ENCODE measurements around the gene ADH1B. TPM values are rescaled to one million over a fixed set of nuclear protein-coding genes. Genes with fewer than 3 reads are reported as not detected.

The ADH1B gene
- total RNA-seq, 1 donor from 2014 or later, result 91.9 TPM

GRCh38 chr4:99336553-99336952 lies 15.4 kb upstream of the ADH1B start:
- no peak for TF ChIP-seq CTCF (IDR thresholded peaks at IDR 0.05; ENCODE audit: borderline replicate concordance)
- no peak overlapping the region for H3K4me3 ChIP-seq
- no peak for DNase-seq
- H3K36me3 ChIP-seq, result no peaks in the 10 kb centered on the region
- H3K27ac ChIP-seq (replicated peaks), result no peak overlapping the region
- no peaks in the 10 kb centered on the region for H3K4me1 ChIP-seq
- intact Hi-C loops (cut with micrococcal nuclease), result no loop called here
- H3K27me3 ChIP-seq (ENCODE audit: low read depth), result no peaks in the 10 kb centered on the region
- H3K9me3 ChIP-seq (replicated peaks), result no peaks in the 10 kb centered on the region

GRCh38 chr4:99334880-99335279 lies 13.7 kb upstream of the ADH1B start:
- H3K4me1 ChIP-seq, result no peaks in the 10 kb centered on the region
- no peaks in the 10 kb centered on the region for H3K9me3 ChIP-seq (replicated peaks)
- no peaks in the 10 kb centered on the region for H3K27me3 ChIP-seq (ENCODE audit: low read depth)
- intact Hi-C loops (cut with micrococcal nuclease), result no loop called here
- H3K4me3 ChIP-seq, result no peak overlapping the region
- H3K27ac ChIP-seq (replicated peaks), result no peak overlapping the region
- DNase-seq, result no peak
- TF ChIP-seq CTCF (IDR thresholded peaks at IDR 0.05; ENCODE audit: borderline replicate concordance), result no peak
- H3K36me3 ChIP-seq, result no peaks in the 10 kb centered on the region

- peaks cover 15% of the 10 kb centered on the region for H3K9me3 ChIP-seq (replicated peaks)
- no peak overlapping the region for H3K27ac ChIP-seq (replicated peaks)
- DNase-seq, result no peak
- no peaks in the 10 kb centered on the region for H3K36me3 ChIP-seq
- peaks cover 1% of the 10 kb centered on the region for H3K4me1 ChIP-seq
- no peaks in the 10 kb centered on the region for H3K27me3 ChIP-seq (ENCODE audit: low read depth)
- intact Hi-C loops (cut with micrococcal nuclease), result no loop called here
- H3K4me3 ChIP-seq, result no peak overlapping the region
- no peak for TF ChIP-seq CTCF (IDR thresholded peaks at IDR 0.05; ENCODE audit: borderline replicate concordance)
These were observed 9.4 kb upstream of the ADH1B start for GRCh38 chr4:99330648-99331047.

- no peak overlapping the region for H3K4me3 ChIP-seq
- no peaks in the 10 kb centered on the region for H3K27me3 ChIP-seq (ENCODE audit: low read depth)
- no peak for DNase-seq
- no peak for TF ChIP-seq CTCF (IDR thresholded peaks at IDR 0.05; ENCODE audit: borderline replicate concordance)
- H3K9me3 ChIP-seq (replicated peaks), result peaks cover 15% of the 10 kb centered on the region
- intact Hi-C loops (cut with micrococcal nuclease), result no loop called here
- no peak overlapping the region for H3K27ac ChIP-seq (replicated peaks)
- peaks cover 7% of the 10 kb centered on the region for H3K4me1 ChIP-seq
- H3K36me3 ChIP-seq, result no peaks in the 10 kb centered on the region
These were observed 8.7 kb upstream of the ADH1B start for GRCh38 chr4:99329876-99330275.

- intact Hi-C loops (cut with micrococcal nuclease), result no loop called here
- Histone ChIP-seq H3K4me3 (no peak overlapping the region), H3K27me3 (ENCODE audit: low read depth) (no peaks in the 10 kb centered on the region), H3K36me3 (no peaks in the 10 kb centered on the region), H3K9me3 (replicated peaks) (peaks cover 15% of the 10 kb centered on the region), H3K4me1 (peaks cover 26% of the 10 kb centered on the region), H3K27ac (replicated peaks) (peak overlapping the region; percentile 83)
- DNase-seq, result peak; percentile 54
- TF ChIP-seq CTCF (IDR thresholded peaks at IDR 0.05; ENCODE audit: borderline replicate concordance), result no peak
These were observed 3.8 kb upstream of the ADH1B start for GRCh38 chr4:99324979-99325378.

- TF ChIP-seq CTCF (IDR thresholded peaks at IDR 0.05; ENCODE audit: borderline replicate concordance), result no peak
- Histone ChIP-seq H3K27ac (replicated peaks) (peak overlapping the region; percentile 83), H3K36me3 (no peaks in the 10 kb centered on the region), H3K9me3 (replicated peaks) (peaks cover 15% of the 10 kb centered on the region), H3K4me1 (peaks cover 26% of the 10 kb centered on the region), H3K4me3 (no peak overlapping the region), H3K27me3 (ENCODE audit: low read depth) (no peaks in the 10 kb centered on the region)
- no peak for DNase-seq
- intact Hi-C loops (cut with micrococcal nuclease), result no loop called here
These were observed 3.2 kb upstream of the ADH1B start for GRCh38 chr4:99324361-99324760.

Measured in left ventricle myocardium inferior (tissue), 1 donor.